ENCODE data around the gene SOS1. TPM values are rescaled to one million over a fixed set of nuclear protein-coding genes. Genes with fewer than 3 reads are reported as not detected.
A peak's percentile ranks its signal among the peaks of the same experiment; 100 is the strongest.

Gene SOS1
- total RNA-seq, 1 experiment from 2014 or later = 28.4 TPM

DNA sequence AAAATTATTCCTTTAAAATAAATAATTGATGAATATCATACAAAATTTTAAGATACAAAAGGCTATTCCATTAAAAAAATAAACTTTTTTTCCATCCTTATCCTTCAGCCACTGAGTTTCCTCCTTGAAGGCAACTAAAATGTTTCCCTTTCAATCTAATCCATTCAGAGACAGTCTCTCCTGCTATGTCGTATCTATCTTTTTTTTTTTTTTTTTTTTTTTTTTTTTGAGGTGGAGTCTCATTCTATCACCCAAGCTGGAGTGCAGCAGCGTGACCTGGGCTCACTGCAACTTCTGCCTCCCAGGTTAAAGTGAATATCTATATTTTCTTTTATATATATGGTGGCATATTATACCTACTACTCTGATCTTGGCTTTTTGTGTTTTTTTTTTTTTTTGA, 31.7 kb upstream of the SOS1 start (continued):
- TF ChIP-seq, protein P1, sequence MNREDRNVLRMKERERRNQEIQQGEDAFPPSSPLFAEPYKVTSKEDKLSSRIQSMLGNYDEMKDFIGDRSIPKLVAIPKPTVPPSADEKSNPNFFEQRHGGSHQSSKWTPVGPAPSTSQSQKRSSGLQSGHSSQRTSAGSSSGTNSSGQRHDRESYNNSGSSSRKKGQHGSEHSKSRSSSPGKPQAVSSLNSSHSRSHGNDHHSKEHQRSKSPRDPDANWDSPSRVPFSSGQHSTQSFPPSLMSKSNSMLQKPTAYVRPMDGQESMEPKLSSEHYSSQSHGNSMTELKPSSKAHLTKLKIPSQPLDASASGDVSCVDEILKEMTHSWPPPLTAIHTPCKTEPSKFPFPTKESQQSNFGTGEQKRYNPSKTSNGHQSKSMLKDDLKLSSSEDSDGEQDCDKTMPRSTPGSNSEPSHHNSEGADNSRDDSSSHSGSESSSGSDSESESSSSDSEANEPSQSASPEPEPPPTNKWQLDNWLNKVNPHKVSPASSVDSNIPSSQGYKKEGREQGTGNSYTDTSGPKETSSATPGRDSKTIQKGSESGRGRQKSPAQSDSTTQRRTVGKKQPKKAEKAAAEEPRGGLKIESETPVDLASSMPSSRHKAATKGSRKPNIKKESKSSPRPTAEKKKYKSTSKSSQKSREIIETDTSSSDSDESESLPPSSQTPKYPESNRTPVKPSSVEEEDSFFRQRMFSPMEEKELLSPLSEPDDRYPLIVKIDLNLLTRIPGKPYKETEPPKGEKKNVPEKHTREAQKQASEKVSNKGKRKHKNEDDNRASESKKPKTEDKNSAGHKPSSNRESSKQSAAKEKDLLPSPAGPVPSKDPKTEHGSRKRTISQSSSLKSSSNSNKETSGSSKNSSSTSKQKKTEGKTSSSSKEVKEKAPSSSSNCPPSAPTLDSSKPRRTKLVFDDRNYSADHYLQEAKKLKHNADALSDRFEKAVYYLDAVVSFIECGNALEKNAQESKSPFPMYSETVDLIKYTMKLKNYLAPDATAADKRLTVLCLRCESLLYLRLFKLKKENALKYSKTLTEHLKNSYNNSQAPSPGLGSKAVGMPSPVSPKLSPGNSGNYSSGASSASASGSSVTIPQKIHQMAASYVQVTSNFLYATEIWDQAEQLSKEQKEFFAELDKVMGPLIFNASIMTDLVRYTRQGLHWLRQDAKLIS (CRISPR knock-in tag; IDR thresholded peaks at IDR 0.05; ENCODE audit: borderline replicate concordance) = no peak
- TF ChIP-seq, protein P2, sequence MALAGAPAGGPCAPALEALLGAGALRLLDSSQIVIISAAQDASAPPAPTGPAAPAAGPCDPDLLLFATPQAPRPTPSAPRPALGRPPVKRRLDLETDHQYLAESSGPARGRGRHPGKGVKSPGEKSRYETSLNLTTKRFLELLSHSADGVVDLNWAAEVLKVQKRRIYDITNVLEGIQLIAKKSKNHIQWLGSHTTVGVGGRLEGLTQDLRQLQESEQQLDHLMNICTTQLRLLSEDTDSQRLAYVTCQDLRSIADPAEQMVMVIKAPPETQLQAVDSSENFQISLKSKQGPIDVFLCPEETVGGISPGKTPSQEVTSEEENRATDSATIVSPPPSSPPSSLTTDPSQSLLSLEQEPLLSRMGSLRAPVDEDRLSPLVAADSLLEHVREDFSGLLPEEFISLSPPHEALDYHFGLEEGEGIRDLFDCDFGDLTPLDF (CRISPR knock-in tag; IDR thresholded peaks at IDR 0.05) = no peak
- TF ChIP-seq GTF2I (CRISPR knock-in tag; conservative IDR thresholded peaks at IDR 0.05) (no peak), CBFB (CRISPR knock-in tag; IDR thresholded peaks at IDR 0.05; ENCODE audit: low read depth) (no peak)
- TF ChIP-seq, protein P3, sequence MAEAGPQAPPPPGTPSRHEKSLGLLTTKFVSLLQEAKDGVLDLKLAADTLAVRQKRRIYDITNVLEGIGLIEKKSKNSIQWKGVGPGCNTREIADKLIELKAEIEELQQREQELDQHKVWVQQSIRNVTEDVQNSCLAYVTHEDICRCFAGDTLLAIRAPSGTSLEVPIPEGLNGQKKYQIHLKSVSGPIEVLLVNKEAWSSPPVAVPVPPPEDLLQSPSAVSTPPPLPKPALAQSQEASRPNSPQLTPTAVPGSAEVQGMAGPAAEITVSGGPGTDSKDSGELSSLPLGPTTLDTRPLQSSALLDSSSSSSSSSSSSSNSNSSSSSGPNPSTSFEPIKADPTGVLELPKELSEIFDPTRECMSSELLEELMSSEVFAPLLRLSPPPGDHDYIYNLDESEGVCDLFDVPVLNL (CRISPR knock-in tag; IDR thresholded peaks at IDR 0.05; ENCODE audit: borderline replicate concordance, low read depth) = no peak

DNA sequence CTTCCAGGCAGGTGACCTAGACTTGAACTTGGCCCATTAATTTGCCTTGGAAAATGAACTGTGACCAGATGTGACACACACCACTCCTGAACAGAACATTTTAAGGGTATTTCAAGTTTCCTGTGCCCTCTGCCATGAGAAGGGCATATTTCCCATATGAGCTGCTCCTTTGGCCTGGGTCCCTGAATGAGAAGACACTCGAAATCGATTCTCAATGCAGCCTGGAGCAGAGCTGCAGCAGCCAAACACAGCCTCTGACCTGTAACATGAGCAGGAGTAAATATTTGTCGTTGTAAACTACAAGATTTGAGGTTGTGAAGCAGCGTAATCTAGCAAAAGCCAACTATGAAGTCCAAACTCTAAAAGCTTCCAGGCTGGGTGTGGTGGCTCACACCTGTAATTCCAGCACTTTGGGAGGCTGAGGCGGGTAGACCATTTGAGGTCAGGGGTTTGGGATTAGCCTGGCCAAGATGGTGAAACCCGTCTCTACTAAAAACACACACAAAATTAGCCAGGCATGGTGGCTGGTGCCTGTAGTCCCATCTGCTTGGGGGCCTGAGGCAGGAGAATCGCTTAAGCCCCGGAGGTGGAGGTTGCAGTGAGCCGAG, 30.1 kb upstream of the SOS1 start:
- DNase-seq (ENCODE audit: low spot score) (no peak), ATAC-seq (no peak)
- no peaks in the 10 kb centered on the region for H3K27me3 Mint-ChIP-seq (ENCODE audit: low read depth)
- H3K4me3 Mint-ChIP-seq = no peak overlapping the region
- POLR2A ChIA-PET = no interaction called here
- CTCF ChIA-PET = no interaction called here
- no peaks in the 10 kb centered on the region for H3K9me3 Mint-ChIP-seq
- TF ChIP-seq GABPB1 (CRISPR knock-in tag; IDR thresholded peaks at IDR 0.05) = peak; percentile 77; the same call in 1 of the 2 replicates
- TF ChIP-seq, protein P4, sequence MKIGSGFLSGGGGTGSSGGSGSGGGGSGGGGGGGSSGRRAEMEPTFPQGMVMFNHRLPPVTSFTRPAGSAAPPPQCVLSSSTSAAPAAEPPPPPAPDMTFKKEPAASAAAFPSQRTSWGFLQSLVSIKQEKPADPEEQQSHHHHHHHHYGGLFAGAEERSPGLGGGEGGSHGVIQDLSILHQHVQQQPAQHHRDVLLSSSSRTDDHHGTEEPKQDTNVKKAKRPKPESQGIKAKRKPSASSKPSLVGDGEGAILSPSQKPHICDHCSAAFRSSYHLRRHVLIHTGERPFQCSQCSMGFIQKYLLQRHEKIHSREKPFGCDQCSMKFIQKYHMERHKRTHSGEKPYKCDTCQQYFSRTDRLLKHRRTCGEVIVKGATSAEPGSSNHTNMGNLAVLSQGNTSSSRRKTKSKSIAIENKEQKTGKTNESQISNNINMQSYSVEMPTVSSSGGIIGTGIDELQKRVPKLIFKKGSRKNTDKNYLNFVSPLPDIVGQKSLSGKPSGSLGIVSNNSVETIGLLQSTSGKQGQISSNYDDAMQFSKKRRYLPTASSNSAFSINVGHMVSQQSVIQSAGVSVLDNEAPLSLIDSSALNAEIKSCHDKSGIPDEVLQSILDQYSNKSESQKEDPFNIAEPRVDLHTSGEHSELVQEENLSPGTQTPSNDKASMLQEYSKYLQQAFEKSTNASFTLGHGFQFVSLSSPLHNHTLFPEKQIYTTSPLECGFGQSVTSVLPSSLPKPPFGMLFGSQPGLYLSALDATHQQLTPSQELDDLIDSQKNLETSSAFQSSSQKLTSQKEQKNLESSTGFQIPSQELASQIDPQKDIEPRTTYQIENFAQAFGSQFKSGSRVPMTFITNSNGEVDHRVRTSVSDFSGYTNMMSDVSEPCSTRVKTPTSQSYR (CRISPR knock-in tag; IDR thresholded peaks at IDR 0.05) = no peak
- H3K4me1 Mint-ChIP-seq = peaks cover 4% of the 10 kb centered on the region
- H3K36me3 Mint-ChIP-seq = no peaks in the 10 kb centered on the region
- H3K27ac Mint-ChIP-seq = no peak overlapping the region

DNA sequence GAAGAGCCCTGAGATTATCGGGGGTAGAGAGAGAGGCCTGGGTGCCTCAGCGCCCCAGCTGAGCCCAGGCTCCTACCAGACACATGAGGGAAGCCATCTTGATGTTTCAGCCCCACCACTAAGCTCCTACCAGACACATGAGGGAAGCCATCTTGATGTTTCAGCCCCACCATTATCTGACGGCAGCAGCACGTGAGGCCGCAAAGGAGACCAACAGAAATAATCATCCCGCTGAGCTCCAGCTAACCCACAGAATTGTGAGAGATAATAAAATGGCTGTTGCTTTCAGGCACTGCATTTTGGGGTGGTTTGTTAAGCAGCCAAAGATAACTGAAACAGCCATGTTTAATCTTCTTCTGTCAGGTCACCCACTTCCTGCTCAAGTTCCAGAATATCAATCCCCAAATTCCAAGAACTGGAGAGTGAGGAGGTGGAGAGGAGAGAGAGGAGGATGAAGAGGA, 29.3 kb upstream of the SOS1 start:
- peaks cover 4% of the 10 kb centered on the region for H3K4me1 Mint-ChIP-seq
- no peak overlapping the region for H3K27ac Mint-ChIP-seq
- CTCF ChIA-PET = no interaction called here
- no peaks in the 10 kb centered on the region for H3K36me3 Mint-ChIP-seq
- H3K9me3 Mint-ChIP-seq = no peaks in the 10 kb centered on the region
- no peaks in the 10 kb centered on the region for H3K27me3 Mint-ChIP-seq (ENCODE audit: low read depth)
- no peak overlapping the region for H3K4me3 Mint-ChIP-seq
- POLR2A ChIA-PET = no interaction called here
- ATAC-seq (no peak), DNase-seq (ENCODE audit: low spot score) (no peak)
- TF ChIP-seq, protein P5, sequence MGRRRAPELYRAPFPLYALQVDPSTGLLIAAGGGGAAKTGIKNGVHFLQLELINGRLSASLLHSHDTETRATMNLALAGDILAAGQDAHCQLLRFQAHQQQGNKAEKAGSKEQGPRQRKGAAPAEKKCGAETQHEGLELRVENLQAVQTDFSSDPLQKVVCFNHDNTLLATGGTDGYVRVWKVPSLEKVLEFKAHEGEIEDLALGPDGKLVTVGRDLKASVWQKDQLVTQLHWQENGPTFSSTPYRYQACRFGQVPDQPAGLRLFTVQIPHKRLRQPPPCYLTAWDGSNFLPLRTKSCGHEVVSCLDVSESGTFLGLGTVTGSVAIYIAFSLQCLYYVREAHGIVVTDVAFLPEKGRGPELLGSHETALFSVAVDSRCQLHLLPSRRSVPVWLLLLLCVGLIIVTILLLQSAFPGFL (CRISPR knock-in tag; IDR thresholded peaks at IDR 0.05; ENCODE audit: borderline replicate concordance) = no peak
- TF ChIP-seq NR2C2 (CRISPR knock-in tag; IDR thresholded peaks at IDR 0.05) (no peak), MXD4 (CRISPR knock-in tag; IDR thresholded peaks at IDR 0.05; ENCODE audit: borderline replicate concordance) (no peak), GABPB1 (CRISPR knock-in tag; IDR thresholded peaks at IDR 0.05) (no peak), ETV6 (CRISPR knock-in tag; IDR thresholded peaks at IDR 0.05) (no peak), NR3C1 (CRISPR knock-in tag; conservative IDR thresholded peaks at IDR 0.05; ENCODE audit: low read depth) (no peak), CREB1 (CRISPR knock-in tag; IDR thresholded peaks at IDR 0.05) (no peak), MYBL2 (CRISPR knock-in tag; IDR thresholded peaks at IDR 0.05) (no peak), NFATC4 (CRISPR knock-in tag; IDR thresholded peaks at IDR 0.05) (no peak), NR1H2 (CRISPR knock-in tag; IDR thresholded peaks at IDR 0.05) (no peak), JUN (CRISPR knock-in tag; IDR thresholded peaks at IDR 0.05) (no peak), ZNF232 (CRISPR knock-in tag; IDR thresholded peaks at IDR 0.05) (no peak)
- TF ChIP-seq, protein P6, sequence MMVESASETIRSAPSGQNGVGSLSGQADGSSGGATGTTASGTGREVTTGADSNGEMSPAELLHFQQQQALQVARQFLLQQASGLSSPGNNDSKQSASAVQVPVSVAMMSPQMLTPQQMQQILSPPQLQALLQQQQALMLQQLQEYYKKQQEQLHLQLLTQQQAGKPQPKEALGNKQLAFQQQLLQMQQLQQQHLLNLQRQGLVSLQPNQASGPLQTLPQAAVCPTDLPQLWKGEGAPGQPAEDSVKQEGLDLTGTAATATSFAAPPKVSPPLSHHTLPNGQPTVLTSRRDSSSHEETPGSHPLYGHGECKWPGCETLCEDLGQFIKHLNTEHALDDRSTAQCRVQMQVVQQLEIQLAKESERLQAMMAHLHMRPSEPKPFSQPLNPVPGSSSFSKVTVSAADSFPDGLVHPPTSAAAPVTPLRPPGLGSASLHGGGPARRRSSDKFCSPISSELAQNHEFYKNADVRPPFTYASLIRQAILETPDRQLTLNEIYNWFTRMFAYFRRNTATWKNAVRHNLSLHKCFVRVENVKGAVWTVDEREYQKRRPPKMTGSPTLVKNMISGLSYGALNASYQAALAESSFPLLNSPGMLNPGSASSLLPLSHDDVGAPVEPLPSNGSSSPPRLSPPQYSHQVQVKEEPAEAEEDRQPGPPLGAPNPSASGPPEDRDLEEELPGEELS (CRISPR knock-in tag; IDR thresholded peaks at IDR 0.05) = no peak

All from WTC11 (cell line).